CD4-positive, alpha-beta T cell treated with Interleukin-2 at 100 ng/mL for 4 hours (primary cell): Measurements from ENCODE around the gene ABCF2.

Experiments used
- DNase-seq: peaks from one replicate; pipeline ENCODE4 v3.0.0-alpha.2; 2020; ENCODE audit warnings: low spot score

The ABCF2 gene

DNA sequence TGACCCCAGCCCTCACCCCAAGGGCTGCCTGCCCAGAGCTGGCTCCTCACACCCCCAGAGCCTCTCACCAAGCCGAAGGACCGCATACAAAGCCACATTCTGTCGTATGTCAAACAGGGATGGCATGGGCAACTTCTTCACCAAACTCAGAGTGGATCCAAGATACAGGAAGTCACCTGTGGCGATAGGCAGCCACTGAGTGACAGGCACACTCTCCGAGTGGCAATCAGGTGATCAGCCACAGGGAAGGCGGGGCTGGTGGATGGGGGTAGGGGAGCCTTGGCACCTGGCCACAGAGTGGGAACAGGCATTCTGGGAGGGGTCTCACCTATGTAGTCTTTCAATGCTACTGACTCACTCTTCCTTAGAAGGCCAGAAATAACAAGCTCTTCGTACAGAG, 32.8 kb downstream of the ABCF2 start:
- no peak for DNase-seq

DNA sequence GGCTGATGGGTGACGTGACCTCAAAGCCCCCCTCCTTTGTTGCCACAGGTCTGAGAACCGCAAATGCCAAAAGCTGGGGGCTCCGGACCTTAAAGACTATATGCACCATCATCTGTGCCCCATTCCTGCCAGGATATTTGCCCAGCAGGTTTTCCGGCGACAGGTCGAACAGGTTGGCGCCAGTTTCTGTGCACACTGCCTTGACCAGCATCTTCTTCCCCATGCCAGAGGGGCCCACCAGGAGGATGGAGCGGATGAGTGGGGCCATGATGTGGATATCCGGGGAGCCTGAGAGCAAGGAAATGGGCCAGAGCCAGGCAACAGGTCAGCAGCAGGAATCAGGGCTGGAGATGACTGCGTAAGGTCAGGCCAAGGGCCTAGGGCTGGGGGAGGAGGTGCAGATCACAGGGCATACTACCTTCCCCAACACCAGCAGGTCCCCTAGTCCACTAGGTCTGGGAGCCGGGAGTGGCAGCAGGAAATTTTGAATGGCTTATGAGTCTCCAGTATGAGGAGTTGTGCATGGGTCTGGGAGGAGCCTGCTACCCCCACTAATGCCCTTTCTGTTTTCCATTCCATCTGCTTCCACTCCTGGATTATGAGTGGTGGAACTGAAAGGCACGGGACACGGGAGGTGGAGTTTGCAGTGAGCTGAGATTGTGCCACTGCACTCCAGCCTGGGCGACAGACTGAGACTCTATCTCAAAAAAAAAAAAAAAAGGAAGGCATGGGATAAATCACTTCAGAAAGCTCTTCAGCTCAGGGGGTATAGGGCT, 33.6 kb downstream of the ABCF2 start:
- no peak for DNase-seq

DNA sequence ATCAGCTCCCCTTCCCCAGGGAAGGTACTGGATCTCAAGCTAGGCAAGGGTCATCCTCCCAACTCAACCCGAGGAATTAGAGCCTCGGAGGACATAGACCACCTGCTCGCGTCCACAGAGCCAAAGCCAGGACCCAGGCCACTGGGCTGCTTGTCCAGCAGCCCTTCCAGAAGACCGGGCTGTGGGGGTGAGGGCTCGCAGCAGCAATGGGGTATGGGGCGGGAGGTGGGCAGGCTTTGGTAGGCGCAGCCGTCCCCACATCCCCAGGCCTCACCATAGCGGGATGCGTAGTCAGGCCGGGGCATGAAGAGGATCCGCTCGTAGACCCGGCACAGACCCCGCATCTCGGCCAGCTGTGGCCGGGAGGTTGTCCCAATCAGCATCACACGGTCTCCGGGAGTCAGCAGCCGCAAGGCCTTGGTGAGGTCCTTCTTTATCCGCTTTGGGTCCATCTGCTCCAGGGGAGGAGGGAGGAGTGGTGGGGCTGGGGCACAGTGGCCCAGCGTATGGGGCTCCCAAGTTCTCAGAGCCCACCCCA, 34.9 kb downstream of the ABCF2 start:
- DNase-seq = no peak

DNA sequence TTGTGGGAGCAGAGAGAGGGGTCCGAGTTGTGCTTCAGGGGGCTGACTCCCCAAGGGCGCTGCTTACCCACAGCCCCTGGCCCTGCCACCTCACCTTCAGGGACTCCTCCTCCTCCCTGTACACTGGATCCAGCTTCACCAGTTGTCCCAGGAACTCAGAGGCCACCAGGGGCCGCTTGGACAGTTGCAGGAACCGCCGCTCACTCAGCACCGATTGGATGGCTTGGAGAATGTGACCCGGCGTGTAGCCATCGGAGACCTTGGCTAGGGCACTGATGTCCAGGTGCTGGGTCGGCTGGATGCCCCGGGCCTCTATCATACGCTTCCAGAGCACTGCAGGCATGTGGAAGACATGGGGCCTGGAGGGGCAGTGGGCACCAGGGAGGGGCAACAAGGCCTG, 35.5 kb downstream of the ABCF2 start:
- no peak for DNase-seq

DNA sequence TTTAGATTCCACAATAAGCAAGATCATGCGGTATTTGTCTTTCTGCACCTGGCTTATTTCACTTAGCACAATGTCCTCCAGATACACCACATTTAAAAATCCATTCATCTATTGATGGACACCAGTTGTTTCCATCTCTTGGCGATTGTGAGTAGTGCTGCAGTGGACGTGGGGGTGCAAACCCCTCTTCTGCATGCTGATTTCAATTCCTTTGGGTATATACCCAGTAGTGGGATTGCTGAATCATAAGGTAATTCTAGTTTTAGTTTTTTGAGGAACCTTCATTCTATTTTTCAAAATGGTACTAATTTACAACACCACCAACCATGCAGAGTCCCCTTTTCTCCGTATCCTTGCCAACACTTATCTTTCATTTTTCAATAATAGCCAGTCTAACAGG, 38.0 kb downstream of the ABCF2 start:
- no peak for DNase-seq

DNA sequence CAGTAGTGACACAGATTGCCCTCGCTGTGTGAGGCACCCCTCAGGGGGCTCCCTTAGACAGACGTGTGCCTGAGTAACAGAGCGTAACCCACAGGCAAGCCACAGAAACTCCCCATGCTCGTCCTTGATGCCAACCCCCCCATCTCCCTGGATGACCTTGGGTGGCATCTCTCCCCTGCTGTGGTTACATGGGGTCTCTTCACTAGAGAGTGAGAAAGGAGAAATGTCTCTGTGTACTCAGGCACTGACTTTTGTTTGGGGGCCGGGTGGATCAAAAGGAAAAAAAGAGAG, 38.8 kb downstream of the ABCF2 start:
- DNase-seq = no peak

DNA sequence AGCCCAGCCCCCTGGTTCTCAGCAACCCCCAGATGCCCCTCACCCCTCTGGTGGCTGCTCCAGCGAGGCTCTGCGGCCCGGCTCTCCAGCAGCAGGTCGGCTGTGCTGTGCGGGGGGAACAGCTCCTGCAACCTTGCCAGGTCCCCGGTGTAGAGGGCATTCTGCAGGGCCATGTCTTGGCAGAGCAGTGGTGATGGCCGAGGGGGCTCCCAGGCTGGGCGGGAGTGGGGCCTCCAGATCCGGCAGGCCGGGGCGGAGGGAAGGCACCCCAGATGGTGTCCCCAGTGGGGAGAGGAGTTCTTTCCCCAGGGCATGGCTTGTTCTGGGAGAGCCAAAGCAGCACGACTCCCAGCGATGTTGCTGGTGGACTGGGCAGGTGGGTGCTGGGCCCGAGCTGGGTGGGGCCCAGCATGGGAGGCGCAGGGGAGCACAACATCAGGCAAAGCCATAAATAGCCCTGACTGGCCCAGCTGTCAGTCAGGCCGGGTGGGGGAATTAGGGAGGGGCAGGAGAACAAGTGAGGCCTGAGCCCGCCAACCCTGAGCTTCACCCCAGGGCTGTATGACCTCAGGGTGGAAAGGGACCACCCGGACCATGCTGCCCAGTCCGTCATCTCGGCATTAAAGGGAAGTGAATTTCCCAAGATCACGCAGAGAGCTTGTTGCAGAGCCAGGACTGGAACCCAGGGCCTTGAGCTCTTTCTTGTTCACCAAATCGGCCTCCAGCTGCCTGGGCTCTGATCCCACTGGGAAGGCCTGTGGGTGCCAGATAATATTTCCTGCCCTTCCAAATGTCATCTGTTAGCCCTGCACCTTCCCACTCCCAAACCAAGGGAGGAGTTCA, 39.4 kb downstream of the ABCF2 start:
- no peak for DNase-seq

DNA sequence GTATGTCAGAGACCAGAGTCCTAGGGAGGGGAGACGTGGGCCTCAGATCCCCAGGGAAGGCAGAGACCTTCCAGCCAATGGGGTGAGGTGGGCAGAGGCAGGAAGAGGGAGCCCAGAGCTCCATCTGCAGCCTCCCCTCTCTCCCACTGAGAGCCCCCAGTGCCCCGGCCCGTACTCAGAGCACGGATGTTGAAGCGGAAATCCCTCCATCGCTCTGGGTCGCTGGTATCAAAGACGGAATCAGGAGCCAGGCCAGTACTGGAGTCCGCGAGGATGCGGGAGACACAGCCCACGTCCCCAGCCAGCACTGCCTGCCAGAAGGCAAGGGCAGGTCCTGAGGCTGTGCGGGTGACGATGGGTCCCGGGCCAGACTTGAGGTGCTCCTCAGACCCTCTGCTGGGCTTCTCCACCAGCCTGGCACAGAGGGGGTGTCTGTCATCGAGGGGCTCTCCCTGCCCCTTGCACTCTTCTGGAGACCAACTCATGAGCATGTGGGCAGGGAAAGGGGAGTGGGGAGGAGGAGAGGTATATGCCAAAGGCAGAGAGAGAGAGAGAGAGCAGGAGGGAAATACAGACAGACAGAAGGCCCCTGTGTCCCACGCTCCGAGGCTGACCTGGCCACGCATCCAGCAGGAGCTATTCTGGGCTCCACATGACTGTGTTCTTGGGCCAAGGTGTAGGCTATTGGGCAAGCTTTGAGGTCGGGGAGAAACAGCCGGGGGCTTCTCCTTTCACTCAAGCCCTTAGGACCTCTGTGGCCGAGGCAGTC, 40.2 kb downstream of the ABCF2 start, which contains the start of gene ASB10:
ASB10 (minus strand) TSS at position 611 of the 769 bp plus-strand sequence; CDS start at position 491, 120 bp downstream.
- DNase-seq = no peak

DNA sequence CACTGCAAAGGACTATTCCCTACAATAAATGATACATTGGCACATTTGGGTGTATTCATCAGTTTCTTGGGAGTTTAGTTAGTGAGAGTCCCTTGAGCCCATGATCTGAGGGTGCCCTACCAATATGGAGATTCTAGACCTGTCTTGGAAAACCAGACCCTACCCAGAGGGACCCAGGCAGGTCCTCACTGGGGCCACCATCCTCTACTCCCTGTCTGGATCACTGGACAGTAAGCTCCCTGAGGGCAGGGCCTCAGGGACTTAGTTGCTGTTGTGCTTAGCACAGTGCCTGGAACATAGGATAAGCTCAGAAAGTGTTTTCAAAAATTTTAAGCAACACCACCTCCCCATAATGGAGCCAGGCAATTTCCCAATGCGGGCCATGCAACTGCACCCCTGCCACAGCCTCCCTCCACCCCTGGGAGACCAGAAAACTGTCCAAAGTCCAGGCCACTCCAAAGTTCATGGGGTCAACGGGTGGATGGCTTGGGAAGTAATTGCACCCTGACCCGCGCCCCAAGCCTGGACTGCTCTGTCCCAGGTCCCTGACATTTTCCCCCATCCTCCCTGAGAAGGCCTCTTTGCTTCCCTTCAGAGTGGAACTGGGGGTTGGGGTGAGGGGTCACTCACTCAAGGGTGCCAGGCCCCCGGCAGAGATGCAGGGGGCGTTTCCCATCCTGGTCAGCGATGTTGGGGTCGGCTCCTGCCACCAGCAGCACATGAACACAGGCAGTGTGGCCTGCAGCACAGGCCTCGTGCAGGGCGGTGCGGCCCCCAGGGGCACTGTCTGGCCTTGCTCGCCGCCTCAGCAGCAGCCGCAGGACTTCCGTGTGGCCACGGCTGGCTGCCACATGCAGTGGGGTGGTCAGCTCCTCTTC, 41.0 kb downstream of the ABCF2 start:
- DNase-seq = no peak

DNA sequence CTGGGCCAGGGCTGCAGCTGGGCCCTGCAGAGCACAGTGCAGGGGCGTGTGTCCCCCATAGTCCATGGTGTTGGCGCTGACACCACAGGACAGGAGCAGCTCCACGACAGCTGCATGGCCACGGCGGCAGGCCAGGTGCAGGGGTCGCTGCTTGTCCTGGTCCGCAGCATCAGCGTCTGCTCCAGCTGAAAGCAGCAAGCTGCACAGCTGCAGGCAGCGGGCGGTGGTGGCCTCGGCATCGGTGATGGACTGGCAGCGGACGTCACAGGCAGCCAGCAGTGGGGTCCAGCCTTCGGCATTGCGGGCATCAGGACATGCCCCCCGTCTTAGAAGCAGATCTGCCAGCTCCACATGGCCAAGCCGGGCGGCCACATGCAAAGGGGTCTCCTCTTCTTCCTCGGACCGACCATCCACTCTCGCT, 46.0 kb downstream of the ABCF2 start:
- no peak for DNase-seq

DNA sequence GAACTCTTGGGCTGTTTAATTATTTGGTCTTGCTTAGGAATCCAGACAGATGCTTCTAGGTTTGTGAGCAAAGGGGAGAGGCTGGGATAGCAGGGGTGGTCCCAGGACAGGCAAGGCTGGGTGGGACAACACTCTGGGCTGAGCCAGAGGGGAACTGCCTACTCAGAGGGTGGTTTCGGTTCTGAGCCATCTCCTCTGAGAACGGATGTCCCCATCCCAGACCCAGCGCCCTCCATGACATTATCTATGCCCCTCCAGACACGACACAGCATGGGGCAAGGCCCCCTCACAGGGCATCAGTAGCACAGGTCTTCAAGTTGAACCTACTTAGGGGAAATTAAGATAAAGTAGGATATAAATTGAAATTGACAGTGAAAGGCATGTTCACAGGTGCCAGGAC, 47.1 kb downstream of the ABCF2 start:
- no peak for DNase-seq

DNA sequence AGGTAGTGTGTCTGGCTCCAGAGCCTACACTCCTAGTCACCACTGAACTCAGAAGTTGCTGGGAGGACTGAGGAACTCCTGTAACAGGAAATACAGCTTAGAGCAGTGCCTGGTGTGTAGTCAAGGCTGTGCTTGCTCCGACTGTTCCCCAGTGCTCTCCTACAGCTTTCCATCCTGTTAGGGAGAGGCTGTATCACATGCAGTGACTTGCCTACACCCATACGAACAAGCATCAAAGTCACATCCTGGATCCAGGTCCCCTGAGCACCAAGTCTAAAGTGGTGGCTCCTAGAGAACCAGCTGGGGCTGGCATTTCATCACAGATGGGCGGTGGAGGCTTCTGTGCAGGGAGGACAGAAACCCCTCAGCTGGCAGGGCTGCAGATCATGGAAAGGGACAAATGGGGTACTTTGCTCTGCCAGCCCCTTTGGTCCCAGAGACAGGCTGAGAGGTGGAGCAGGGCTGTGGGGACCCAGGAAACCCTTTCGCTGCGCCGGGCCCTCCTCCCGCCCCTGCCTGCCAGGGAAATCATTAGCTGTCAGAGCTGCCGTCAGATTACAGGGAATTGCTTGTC, 47.6 kb downstream of the ABCF2 start:
- no peak for DNase-seq

DNA sequence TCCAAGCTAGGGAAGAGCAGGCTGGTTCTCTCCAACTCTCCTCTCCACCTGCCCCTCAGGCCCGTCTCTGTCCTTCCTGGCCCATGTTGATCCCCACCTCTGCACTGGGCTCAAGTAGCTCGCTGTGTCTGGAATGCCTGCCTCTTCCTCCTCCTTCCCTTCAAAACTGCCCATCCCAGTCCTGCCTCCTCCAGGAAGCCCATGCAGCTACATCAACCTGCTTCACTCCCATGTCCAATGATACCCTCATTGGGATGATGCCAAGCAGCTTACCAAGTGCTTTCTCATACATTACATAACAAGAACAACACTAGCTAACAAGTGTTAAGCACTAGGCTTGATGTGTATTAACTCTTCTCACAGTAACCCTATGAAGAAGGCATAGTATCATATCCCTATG, 48.2 kb downstream of the ABCF2 start:
- no peak for DNase-seq

DNA sequence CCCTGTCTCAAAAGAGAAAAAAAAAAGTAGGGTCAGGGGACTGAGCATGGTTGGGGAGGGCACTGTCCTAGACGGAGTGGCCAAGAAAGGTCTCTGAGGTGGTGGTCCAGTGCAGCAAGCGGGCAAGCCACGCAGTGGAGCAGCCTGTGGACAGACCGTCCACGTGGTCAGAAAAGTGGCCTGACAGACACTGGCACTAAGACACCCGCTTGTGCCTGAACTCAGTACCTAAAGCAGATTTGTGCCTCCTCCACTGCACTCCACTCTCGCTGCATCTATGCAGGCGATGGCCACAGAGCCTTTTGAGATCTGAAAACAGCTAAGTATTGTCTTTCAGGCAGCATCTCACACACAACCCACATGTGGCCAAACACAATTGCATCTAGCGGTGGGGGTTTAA, 48.8 kb downstream of the ABCF2 start:
- DNase-seq = no peak

DNA sequence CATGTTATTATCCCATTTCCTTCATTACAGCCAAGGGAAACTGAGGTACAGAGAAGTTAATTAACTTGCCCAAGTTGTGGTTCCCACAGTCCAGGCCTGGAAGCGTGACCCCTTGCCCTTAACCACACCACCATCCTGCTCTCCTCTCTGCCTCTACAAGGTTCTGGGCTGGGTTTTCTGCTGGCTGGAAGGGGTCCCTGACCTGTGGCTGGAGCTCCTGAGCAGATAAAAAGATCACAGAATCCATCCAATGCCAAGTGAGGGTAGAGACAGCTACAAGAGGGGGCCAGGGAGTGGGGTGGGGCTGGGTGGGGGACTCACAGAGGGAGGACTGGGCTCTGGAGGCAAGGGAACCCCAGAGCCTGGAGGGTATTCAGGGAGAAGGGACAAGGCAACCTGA, 49.7 kb downstream of the ABCF2 start:
- no peak for DNase-seq

DNA sequence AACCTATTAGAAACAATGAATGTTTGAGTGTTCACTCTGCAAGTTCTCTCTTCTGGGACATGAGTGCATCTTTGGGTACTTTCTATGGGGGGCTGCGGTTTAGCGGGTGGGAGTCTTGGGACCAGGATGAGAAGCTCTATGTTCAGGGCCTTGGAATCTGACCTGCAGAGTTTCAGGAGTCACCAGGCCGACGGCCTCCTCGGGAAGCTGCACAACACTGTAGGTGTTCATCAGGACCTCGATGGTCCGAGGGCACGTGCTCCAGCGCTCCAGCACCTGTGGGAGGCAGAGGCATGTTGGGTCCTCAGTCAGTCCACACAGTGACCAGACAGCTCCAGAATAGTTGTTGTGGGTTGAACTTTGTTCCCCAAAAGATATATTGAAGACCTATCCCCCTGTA, 50.6 kb downstream of the ABCF2 start:
- no peak for DNase-seq

DNA sequence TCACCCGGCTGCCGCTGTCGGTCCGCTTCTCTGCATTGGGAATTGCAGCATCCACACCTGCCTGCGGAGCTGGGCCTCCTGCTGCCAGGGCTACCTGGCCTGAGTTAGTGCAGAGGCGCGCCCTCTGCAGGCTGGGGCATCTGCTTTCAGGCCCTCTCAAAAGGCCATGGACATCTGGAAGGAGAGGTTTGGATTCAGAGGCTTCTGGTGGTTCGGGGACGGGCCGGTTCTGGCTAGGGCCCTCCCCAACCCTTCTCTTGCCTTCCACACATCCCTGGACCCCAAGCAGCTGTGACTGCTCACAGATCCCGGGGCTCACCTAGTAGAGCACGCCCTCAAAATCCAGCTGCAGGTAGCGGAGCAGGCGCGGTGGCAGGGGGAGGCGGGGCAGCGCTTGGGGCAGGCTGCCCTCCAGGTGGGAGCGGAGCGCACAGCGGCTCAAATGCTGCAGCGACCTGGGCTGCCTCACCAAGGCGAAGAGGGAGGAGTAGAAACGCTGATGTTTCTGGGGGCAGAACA, 51.2 kb downstream of the ABCF2 start:
- DNase-seq = no peak

DNA sequence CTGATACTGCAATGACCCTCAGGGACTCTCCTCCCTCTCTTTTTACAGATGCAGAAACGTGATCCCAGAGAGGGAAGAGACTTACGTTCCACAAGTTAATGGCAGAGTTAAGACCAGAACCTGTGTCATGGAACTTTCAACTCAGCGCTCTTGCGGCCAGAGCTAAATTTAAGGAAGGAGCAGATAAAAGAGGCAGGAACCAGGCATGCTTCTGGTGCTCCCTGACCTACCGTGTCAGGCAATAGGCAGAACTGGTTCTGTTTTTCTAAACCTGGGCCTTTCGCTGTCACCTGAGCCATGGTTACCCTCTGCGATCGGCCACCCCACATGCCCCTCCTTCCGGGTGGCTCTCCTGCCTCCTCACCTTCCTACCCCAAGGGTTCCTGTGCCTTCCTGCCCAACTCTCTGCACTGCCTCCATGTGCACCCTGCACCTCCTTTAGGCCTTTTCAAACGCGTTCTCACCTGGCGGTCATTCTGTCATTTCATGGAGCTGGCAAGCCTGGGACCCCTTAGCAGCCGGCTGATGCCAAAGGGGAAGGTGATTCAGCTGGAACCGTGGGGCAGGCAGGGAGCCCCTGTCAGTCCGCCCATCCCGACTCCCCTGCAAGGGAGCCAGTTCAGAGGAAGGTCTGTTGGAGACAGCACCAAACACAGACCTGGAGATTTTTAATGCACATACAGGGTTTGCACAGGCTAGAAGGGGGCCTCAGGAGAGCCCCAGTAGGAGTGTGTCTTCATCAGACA, 51.8 kb downstream of the ABCF2 start:
- no peak for DNase-seq

DNA sequence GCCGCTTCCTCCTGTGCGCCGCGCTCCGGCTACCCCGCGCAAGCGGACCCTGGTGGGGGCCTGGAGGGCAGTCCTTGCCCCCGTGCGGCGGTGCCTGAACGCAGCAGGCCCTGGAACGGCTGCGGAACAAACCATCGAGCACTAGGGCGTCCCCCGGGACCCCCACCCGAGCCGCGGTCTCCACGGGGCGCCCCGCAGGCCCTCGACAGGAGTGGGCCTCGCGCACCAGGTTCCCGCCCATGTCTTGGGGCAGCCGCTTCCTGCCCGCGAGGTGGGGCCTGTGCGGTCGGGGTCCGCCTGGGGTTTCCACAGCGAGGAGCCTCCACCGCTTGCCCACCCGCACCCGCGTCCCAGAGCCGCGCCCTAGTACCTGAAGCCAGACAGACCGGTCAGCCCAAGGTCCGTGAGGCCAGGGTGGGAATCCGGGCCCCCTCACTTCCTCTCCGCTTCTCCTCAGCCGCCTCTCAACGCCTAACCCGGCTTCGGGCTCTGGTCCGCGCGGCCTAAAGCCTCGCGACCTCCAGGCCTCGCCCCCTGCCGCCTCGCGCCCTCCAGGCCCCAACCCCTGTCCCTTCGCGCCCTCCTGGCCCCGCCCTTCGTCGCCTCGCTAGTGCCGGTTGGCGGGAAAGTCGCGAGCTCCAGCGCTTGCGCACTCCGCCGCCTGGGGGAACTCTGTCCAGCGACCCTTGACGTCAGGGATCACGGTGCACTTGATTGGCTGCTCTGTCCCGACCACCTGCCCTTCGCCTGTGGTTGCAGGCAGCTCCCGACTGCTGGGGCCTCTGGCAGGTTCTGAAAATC, 52.6 kb downstream of the ABCF2 start:
- no peak for DNase-seq
